Esophagus muscularis mucosa (tissue), 4 donors: Measurements from ENCODE around the gene ARHGAP15.

Experiments
- EP300 ChIP-seq: sonication (generic); formaldehyde crosslinking; IDR thresholded peaks from one replicate; pipeline ENCODE4 v1.6.1; 2017; ENCODE audit warnings: antibody characterized with exemption
- POLR2A ChIP-seq: fragments of 450-650 bp; IDR thresholded peaks from one replicate; pipeline ENCODE4 v1.6.1; 2017; ENCODE audit warnings: antibody characterized with exemption, moderate library complexity, mild to moderate bottlenecking, low read depth
- POLR2AphosphoS5 ChIP-seq, 2 donors: sonication (generic); formaldehyde crosslinking; IDR thresholded peaks; one replicate each; pipeline ENCODE4 v1.6.1; 2017; ENCODE audit warnings: antibody characterized with exemption in 2 of 2
- TF ChIP-seq, protein P1 (sequence below), 3 experiments: fragments of 200-600 bp in 2 of 3; fragments of 450-650 bp in 1 of 3; sonication (generic) in 2 of 3; IDR thresholded peaks; one replicate each; pipeline ENCODE4 v1.5.1; 2017 to 2019; ENCODE audit warnings: antibody characterized with exemption in 3 of 3, mild to moderate bottlenecking in 2 of 3, moderate library complexity in 1 of 3

DNA sequence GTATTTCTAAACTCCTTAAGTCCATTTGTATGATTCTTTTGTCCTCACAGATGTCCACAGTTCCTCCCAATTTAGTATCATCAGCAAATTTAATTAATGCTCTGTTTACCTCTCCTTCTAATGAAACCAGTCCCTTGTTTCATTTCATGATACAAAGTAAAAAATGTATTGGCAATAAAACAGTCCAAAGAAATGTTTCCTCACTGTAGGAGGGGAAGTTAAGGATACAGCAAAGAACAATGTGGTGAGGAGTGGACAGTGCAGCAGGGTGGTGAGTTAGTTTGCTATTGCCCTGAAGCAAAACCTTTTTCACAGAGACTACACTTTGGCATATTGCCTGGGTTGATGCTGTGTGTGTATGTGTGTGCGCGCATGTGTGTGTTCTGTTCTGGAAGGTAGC lies 401.5 kb downstream of the ARHGAP15 start:
- TF ChIP-seq POLR2A (no peak), EP300 (no peak), POLR2AphosphoS5 (IDR thresholded peaks at IDR 0.05) (no peak)
- TF ChIP-seq, protein P1, sequence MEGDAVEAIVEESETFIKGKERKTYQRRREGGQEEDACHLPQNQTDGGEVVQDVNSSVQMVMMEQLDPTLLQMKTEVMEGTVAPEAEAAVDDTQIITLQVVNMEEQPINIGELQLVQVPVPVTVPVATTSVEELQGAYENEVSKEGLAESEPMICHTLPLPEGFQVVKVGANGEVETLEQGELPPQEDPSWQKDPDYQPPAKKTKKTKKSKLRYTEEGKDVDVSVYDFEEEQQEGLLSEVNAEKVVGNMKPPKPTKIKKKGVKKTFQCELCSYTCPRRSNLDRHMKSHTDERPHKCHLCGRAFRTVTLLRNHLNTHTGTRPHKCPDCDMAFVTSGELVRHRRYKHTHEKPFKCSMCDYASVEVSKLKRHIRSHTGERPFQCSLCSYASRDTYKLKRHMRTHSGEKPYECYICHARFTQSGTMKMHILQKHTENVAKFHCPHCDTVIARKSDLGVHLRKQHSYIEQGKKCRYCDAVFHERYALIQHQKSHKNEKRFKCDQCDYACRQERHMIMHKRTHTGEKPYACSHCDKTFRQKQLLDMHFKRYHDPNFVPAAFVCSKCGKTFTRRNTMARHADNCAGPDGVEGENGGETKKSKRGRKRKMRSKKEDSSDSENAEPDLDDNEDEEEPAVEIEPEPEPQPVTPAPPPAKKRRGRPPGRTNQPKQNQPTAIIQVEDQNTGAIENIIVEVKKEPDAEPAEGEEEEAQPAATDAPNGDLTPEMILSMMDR (IDR thresholded peaks at IDR 0.05): no peak
